Stimulated activated CD8-positive, alpha-beta memory T cell treated with anti-CD3 and anti-CD28 coated beads, Interleukin-7, amount 100 ng/mL, for 1 hour (primary cell): ENCODE results near the gene ENDOG.
"Not testable (repeated sequence)": the region's sequence is repeated elsewhere in the genome, so short reads cannot be mapped to it uniquely, and the experiment has no call there.

ENCODE experiments used
- DNase-seq, 2 donors: peaks; one replicate each; pipeline ENCODE4 v3.0.0-alpha.2; 2020; ENCODE audit warnings: low read depth in 2 of 2

Gene ENDOG

DNA sequence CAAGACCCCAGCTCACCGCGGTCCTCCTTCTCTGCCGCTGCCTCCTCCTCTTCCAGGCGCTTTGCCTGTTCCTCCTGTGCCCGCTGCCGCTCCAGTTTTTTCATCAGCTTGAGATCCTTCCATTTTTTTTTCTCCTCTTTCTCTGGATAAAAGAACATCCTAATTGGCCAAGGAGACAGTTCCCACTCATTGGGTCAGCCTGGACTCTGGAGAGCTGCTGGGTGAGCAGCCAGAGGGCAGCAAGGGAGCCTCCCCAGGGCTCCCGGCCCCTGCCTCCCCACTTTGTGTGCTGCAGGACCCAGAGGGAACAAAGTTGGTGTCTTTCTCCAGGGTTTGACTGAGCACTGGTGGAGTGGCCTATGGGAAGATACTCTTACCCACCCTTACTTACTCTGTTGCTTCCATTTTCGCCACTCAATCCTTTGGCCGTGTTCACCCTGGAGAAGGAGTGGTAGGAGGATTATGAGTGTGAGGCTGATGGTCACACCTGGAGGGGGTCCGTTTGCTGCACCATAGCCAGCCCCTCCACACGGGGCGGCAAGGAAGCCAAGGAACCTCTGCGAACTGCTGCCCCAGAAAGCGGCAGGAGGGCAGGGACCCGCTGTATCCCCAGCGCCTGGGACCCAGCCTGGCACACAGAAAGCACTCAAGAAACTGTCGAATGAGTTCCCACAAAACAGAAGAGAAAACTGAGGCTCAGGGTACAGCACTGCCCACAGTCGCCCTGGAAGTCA lies 10.6 kb downstream of the ENDOG start:
- DNase-seq: no peak

DNA sequence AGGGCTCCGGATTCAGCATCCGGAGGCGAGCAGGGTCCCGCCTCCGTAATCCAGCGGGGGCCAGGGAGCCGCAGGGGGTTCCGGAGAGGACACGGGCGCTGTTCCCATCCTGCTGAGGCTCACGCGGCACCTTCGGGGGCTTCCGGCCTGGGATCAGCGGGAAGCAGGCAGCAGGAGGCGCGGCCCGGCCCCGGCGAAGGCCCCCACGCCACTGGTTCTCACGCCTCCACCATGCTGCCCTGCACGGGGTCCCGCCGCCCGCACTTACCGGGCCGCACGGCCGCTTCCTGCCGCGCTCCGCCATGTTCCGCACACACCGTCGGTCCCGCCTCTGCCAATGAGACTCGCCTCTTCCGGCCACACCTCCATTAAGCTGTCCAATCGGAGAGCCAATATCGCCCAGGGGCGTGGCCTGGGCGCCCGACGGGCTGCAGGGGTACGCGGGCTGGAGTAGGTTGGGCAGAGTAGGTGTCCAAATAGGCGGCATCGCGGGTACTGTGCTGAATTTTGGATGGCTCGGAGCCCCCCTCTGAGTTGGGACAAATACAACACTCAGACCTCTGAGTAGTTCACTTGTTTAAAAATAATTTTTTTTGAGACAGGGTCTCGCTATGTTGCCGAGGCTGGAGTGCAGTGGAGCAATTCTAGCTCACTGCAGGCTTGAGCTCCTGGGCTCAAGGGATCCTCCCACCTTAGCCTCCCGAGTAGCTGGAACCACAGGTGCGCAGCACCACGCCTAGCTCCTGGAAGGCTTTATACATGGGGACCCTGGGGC lies 11.4 kb downstream of the ENDOG start, which contains the start of gene SPOUT1:
TSS of gene SPOUT1 (minus strand) at position 318 of the 775 bp plus-strand sequence. CDS start at position 304, 14 bp downstream.
- DNase-seq: peak; percentile 86 to 88

DNA sequence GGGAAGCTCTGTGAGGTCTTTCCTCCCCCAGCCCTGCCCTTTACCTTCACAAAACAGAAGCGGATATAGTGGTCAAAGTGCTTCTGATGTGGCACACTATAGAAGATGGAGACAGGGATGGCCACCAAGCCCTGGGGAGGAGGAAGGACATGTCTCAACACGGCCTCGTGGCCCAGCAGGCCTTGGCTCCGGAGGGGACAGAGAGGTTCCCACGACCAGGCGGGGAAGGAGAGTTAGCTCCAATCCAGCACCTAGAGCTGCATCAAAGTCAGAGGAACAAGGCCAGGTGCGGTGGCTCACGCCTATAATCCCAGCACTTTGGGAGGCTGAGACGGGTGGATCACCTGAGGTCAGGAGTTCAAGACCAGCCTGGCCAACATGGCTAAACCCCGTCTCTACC lies 15.4 kb downstream of the ENDOG start:
- DNase-seq: no peak

DNA sequence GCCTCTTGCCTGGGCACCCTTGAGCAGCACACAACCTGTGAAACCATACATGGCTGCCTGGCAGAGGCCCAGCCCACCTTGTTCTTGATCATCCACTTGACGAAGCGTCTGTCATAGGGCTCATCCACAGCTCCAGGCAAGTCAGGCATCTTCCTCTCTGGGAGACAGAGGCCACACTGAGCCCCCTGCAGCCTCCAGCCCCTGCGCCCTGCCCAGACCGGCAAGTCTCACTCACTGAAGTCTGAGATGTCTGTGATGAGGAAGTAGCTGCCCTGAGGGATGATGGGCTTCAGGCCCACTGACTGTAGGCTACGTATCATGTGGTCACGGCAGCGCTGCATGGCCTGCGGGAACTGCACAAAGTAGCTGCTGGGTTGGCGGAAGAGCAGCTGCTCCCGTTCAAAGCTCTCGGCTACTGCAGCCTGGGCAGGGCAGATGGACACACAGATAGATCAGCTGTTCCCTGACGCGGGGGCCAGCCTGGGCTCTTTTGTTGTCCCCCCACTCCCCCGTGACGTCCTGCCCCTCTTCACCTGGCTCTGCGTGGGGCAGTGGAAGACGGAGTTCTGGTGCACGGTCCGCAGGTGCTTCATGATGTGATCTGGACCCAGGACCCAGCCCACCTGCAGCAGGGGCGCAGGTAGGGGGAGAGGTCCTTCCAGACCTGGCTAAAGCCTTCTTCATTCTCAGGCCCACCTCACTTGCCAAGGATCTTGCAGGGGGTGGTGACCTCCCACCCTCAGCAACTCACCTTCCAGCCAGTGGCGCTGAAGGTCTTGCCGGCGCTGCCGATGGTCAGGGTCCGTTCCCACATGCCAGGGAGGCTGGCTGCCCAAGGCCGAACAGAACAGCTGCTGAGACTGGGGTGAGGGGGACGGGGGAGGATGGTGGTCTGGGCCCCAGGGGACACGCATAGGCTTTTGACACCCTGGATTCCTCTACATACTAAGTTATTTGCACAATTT lies 17.2 kb downstream of the ENDOG start:
- DNase-seq: no peak

DNA sequence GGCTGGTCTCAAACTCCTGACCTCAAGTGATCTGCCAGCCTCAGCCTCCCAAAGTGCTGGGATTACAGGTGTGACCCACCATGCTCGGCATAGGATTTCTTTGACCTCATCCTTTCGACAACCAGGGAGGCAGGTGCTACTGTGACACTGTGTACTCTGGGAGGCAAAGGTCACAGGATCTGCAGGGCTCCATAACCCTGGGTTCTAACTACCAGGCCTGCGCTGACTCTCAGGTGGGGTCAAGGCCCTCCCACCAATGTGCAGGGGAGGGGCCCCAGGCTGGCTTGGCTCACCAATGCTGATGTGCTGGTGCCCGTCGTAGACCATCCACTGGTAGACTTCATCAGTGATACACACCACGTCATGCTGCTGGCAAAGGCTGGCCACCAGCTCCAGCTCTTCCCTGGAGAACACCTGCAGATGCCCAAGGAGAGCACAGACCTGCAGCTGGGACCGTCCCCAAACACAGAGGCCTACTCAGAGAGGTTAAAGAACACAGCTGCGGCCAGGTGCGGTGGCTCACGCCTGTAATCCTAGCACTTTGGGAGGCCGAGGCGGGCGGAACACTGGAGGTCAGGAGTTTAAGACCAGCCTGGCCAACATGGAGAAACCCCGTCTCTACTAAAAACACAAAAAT lies 18.3 kb downstream of the ENDOG start:
- no peak for DNase-seq

DNA sequence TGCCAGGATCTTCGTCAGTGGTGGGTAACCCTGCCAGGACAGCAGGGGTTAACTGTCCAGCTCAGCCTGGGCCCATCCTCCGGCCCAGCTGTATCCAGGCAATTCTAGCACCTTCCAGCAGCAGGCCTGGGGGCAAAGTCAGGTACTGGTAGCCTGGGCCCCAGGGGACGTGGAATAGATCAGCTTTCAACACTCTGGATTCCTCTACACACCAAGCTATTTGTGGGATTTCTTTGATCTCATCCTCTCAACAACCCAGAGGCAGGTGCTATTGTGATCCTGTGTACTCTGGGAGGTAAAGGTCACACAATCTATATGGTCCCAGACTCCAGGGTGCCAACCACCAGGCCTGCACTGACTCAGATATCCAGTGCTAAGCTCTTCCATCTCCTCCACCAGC lies 20.0 kb downstream of the ENDOG start:
- DNase-seq: no peak

DNA sequence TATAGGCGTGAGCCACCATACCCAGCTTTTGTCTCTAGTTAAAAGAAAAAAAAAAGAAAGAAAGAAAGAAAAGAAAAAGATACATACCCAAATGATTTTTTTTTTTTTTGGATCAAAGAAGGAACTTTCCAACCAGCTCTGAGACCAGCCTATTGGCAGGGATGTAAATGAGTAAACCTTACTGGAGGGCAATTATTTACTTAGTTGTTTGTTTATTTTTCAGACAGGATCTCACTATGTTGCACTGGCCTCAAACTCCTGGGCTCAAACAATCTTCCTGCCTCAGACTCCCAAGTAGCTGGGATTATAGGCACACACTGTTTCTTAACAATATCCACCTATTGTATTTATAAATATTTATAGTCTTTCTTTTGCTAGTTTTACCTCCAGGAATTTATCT lies 22.2 kb downstream of the ENDOG start:
- DNase-seq: no peak

DNA sequence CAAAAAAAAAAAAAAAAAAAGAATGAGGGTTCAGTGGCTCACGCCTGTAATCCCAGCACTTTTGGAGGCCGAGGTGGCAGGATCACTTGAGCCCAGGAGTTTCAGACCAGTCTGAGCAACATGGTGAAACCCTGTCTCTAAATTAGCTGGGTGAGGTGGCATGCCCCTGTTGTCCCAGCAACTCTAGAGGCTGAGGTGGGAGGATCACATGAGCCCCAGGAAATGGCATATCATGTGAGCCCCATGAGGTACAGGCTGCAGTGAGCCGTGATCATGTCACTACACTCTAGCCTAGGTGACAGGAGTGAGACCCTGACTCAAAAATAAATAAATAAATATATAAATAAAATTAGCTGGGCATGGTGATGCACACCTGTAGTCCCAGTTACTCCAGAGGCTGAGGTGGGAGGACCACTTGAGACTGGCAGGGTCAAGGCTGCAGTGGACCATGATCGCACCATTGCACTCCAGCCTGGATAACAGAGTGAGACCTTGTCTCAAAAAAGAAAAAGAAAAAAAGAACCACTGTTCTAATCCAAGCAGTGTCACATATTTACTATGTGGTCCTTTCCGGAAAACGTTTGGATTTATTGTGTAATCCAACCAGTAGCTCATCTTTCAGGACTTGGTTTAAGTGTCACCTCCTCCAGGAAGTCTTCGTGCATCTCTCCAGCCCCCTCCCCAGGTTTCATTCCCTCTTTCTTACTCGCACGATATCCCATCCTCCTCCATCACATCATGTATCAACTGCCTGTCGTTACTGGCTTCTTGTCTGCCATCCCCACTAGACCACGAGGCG lies 23.6 kb downstream of the ENDOG start:
- no peak for DNase-seq

DNA sequence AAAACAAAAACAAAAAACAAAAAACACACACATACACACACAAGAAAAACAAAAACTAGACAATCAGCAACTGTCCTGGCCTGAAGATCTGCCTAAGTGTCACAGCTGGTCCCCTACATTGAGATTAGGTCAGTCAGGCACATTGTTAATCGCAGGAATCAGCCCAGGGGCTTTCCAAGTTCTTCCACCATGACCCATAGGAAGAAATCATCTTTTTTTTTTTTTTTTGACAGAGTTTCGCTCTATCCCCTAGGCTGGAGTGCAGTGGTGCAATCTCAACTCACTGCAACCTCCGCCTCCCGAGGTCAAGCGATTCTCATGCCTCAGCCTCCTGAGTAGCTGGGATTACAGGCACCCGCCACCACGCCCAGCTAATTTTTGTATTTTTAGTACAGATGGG lies 24.9 kb downstream of the ENDOG start:
- not testable (repeated sequence) for DNase-seq

DNA sequence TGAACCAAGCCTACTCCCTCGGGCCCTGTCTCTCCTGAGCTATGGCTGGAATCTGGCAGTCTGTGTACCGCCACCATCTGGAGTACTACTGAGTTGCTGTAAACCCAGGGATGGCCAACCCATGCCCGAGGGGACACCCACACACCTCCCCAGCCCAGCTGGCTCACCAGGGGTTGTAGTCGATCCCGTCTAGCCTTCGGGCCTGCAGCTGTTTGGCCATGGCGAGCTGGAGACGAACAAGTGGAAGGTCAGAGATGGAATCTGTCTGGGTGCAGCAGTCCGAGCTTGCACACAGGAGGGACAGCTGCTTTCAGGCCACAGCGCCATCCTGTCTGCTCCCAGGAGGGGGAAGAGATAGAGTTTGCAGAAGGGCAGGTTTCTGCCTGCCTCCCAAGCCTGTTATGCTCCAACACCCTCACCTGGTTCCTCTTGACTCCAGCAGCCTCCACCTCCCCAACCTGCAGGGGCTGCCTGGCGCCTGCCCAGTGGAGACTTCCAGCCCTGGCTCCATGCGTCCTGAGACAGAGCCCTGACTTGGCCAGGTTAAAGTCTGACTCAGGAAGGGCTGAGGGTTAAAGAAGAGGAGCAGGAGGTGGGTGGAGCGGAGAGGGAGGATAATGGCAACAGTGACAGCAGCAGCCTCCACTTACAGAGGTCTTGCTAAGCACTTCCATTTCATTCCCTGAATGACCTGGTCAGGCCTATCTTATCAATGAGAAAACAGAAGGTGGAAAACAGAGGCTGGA lies 27.1 kb downstream of the ENDOG start:
- DNase-seq: no peak

DNA sequence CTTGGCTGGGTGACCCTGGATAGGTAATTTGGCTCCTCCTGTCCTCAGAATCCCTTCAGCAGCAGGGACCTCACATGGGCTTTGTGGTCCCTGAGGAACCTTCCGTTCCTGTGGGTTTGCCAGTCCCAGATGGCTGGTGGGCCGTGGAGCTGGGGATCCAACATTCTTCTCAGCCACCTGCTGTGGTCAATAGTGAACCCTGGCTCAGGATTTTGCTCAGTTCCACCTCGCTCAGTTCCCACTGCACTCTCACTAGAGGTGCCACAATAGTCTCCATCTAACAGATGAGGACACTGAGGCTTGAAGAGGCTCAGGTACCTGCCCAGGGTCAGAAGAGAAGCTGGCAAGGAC lies 28.4 kb downstream of the ENDOG start:
- DNase-seq: no peak

DNA sequence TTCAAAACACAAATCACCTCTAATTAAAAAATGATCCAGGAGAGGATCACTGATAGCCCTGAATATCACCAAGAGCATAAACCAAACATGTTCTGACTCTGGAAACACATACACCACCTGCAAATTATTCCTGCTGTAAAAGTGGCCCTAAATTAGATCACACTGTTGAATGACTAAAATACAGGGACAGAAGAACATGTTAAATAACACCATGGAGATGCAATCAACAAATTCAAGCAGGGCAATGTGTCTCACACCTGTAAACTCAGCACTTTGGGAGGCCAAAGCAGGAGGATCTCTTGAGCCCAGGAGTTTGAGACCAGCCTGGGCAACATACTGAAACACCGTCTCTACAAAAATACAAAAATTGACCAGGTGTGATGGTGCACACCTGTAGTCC lies 29.5 kb downstream of the ENDOG start:
- DNase-seq: no peak

DNA sequence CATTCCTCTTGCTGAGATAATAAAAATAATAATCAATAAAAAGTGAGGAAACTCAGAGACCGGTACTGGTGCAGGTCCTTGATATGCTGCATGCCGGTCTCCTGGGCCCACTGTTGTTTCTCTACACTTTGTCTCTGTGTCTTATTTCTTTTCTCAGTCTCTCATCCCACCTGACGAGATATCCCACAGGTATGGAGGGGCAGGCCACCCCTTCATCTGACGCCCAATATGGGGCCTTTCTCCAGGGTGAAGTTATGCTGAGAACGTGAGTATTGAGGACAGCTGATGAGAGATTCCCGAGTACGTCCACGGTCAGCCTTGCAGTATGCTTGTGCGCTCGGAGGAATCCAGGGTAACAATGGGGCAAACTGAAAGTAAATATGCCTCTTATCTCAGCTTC lies 32.7 kb downstream of the ENDOG start:
- not testable (repeated sequence) for DNase-seq

DNA sequence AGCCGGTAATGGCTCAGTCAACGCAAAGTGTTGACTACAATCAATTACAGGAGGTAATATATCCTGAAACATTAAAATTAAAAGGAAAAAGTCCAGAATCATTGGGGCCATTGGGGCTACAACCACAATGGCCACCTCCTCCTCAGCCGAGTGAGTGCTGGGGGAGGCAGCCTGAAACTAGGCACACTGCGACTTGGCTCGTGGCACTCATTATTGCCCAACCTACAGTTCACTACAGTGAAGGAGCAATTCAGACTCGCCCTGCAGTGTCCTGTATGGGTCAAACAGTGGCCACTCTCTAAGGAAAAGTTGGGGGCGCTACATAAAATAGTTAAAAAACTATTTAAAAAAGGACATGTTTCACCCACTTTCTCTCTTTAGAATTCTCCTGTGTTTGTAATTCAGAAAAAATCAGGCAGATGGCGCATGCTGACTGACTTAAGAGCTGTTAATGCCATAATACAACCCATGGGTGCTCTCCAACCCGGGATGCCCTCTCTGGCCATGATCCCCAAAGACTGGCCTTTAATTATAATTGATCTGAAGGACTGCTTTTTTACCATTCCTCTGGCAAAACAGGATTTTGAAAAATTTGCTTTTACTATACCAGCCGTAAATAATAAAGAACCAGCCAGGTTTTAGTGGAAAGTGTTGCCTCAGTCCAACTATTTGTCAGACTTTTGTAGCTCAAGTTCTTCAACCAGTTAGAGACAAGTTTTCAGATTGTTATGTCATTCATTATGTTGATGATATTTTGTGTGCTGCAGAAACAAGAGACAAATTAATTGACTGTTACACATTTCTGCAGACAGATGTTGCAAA lies 33.7 kb downstream of the ENDOG start:
- not testable (repeated sequence) for DNase-seq

DNA sequence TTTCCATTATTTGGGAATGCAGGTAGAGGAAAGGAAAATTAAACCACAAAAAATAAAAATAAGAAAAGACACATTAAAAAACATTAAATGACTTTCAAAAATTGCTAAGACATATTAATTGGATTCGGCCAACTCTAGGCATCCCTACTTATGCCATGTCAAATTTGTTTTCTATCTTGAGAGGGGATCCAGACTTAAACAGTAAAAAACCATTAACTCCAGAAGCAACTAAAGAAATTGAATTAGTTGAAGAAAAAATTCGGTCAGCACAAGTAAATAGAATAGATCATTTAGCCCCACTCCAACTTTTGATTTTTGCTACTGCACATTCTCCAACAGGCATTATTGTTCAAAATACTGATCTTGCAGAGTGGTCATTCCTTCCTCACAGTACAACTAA lies 34.3 kb downstream of the ENDOG start:
- not testable (repeated sequence) for DNase-seq

DNA sequence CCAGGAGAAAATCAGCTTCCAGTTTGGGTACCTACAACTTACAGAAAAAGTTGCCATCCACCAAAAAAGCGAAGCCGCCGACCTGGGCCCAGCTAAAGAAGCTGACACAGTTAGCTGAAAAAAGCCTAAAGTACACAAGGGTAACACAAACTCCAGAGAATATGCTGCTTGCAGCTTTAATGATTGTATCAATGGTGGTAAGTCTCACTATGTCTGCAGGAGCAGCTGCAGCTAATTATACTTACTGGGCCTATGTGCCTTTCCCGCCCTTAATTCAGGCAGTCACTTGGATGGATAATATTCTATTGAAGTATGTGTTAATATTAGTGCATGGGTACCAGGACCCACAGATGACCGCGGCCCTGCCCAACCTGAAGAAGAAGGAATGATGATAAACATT lies 36.2 kb downstream of the ENDOG start:
- not testable (repeated sequence) for DNase-seq

DNA sequence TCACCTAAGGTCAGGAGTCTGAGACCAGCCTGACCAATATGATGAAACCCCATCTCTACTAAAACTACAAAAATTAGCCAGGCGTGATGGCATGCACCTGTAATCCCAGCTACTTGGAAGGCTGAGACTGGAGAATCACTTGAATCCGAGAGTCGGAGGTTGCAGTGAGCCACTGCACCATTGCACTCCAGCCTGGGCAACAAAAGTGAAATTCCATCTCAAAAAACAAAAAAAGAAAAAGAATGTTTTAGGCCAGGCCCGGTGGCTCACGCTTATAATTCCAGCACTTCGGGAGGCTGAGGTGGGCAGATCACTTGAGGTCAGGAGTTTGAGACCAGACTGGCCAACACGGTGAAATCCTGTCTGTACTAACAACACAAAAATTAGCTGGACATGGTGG lies 40.2 kb downstream of the ENDOG start:
- not testable (repeated sequence) for DNase-seq

DNA sequence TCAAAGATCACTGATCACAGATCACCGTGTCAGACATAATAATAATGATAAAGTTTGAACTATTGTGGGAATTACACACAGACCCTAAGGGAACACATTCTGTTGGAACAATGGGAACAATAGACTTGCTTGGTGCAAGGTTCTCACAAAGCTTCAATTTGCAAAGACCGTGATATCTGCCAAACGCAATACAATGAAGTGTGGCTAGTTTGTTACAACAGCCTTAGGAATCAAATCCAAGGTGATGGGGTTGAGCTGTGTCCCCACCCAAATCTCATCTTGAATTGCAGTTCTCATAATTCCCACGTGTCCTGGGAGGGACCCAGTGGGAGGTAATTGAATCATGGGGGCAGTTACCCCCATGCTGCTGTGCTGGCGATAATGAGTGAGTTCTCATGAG lies 42.6 kb downstream of the ENDOG start:
- no peak for DNase-seq

DNA sequence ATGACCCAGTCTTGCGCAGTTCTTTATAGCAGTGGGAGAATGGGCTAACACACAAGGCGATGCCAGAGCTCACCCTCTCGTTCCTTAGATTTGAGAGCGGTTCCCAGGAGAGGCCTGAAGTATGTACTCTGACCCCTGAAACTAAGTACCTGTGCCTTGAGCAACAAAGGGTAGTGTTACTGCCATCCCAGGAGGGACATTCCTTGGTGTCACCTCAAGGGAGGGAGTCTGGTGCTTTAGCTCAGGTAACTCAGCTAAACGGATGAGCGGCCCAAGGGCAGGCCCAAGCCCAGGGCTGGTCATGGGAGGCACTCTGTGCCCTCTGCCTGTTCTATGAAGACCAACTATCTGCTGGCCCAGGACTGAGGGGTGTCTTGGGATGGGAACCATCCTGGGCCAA lies 43.2 kb downstream of the ENDOG start:
- DNase-seq: no peak
